Measurements from ENCODE around the gene GPR35. TPM values are rescaled to one million over a fixed set of nuclear protein-coding genes. Genes with fewer than 3 reads are reported as not detected.
A peak's percentile ranks its signal among the peaks of the same experiment; 100 is the strongest.

Gene GPR35
- total RNA-seq, 1 donor from 2014 or later = 1.6 TPM

DNA sequence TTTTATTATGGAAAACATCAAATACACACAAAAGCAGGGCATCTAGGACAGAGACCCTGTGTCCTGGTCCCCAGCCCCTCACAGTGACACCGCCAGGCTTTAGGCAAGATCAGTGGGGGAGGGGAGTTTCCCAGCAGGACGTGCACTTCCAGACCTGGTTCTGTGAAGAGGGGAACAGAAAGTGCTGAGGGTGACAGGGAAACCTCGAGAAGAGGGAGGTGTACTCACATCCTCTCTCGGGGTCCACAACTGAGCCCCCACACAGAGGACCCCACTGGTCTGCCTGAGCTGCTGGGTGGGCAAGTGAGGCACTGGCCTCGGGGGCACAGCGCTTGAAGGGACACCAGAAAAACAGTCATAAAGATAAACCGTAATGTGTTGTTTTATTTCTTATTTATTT is 4.4 kb upstream of the GPR35 start:
- Mint-ChIP-seq H3K27ac (no peak overlapping the region), H3K9me3 (peaks cover 4% of the 10 kb centered on the region), H3K27me3 (peaks cover 6% of the 10 kb centered on the region), H3K4me3 (no peak overlapping the region), H3K36me3 (ENCODE audit: low read depth) (peaks cover 2% of the 10 kb centered on the region), H3K4me1 (peaks cover 24% of the 10 kb centered on the region)
- no peak for ATAC-seq (ENCODE audit: low read depth)
- POLR2A ChIA-PET = interaction anchor here (1.0 to 1.4 kb wide), 3 partner anchors 34 to 60 kb away, joined by 3 to 5 read pairs (median 3); partner anchors contain the start of gene CAPN10
- intact Hi-C loops (cut with micrococcal nuclease) = no loop called here
- TF ChIP-seq, protein P1, sequence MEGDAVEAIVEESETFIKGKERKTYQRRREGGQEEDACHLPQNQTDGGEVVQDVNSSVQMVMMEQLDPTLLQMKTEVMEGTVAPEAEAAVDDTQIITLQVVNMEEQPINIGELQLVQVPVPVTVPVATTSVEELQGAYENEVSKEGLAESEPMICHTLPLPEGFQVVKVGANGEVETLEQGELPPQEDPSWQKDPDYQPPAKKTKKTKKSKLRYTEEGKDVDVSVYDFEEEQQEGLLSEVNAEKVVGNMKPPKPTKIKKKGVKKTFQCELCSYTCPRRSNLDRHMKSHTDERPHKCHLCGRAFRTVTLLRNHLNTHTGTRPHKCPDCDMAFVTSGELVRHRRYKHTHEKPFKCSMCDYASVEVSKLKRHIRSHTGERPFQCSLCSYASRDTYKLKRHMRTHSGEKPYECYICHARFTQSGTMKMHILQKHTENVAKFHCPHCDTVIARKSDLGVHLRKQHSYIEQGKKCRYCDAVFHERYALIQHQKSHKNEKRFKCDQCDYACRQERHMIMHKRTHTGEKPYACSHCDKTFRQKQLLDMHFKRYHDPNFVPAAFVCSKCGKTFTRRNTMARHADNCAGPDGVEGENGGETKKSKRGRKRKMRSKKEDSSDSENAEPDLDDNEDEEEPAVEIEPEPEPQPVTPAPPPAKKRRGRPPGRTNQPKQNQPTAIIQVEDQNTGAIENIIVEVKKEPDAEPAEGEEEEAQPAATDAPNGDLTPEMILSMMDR (IDR thresholded peaks at IDR 0.05) = no peak
- CTCF ChIA-PET = no interaction called here
- peak; percentile 9 for DNase-seq

DNA sequence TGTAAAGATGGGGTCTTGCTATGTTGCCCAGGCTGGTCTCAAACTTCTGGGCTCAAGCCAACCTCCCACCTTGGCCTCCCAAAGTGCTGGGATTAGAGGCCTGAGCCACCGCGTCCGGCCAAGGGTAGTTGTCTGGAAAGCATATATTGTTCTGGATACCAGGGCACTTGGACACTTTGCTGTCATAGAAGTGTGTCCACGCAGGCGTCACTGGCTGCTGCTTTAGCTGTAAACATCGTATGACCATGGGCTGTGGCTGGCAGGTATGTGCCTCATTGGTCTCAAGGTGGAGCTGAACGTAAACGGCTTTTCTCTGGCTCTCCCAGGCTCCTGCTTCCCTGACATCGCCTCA is 3.2 kb upstream of the GPR35 start:
- H3K9me3 Mint-ChIP-seq = peaks cover 4% of the 10 kb centered on the region
- H3K36me3 Mint-ChIP-seq (ENCODE audit: low read depth) = peaks cover 2% of the 10 kb centered on the region
- TF ChIP-seq, protein P1 (IDR thresholded peaks at IDR 0.05) = no peak
- no peak overlapping the region for H3K27ac Mint-ChIP-seq
- no peak for ATAC-seq (ENCODE audit: low read depth)
- peaks cover 6% of the 10 kb centered on the region for H3K27me3 Mint-ChIP-seq
- intact Hi-C loops (cut with micrococcal nuclease) = no loop called here
- ChIA-PET POLR2A (interaction anchor here (1.0 to 1.4 kb wide), 4 partner anchors 35 to 61 kb away, joined by 3 to 5 read pairs (median 3); partner anchors contain the start of gene CAPN10), CTCF (no interaction called here)
- H3K4me3 Mint-ChIP-seq = no peak overlapping the region
- H3K4me1 Mint-ChIP-seq = peaks cover 24% of the 10 kb centered on the region
- DNase-seq = peak; percentile 4

DNA sequence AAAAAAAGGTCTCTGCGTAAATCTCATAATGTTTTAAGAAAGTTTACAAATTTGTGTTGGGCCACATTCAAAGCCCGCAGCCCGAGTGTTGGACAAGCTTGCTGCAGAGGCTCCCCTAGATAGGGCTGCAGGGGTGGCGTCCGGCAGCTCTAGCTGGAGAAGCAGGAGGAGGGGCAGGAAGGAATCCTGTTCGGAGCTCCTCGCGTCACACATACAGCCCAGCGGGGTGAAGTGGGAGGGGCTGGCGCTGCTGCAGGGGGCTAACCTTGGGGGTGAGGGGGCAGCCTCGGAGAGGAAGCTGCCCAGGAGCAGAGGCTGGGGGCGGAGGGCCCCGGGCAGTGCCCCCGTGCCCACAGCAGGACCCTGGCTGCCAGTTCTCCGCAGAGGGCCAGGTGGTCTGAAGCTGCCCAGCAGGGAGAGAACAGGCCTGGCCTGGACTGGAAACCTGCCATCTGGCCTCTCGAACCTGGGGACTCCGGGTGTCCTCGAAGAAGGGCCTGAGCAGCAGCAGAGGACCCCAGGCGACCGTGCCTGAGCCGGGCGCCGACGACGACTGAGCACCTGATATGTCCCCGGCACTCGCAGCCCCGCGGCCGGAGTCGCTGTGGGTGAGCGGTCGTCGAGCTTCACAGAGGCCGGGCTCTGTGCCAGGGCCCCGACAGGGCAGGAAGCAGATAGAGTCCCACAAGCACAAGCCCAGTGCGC is 2.6 kb upstream of the GPR35 start:
- Mint-ChIP-seq H3K4me1 (peaks cover 24% of the 10 kb centered on the region), H3K27me3 (peaks cover 6% of the 10 kb centered on the region), H3K36me3 (ENCODE audit: low read depth) (peaks cover 2% of the 10 kb centered on the region), H3K4me3 (no peak overlapping the region), H3K27ac (no peak overlapping the region), H3K9me3 (peaks cover 2% of the 10 kb centered on the region)
- TF ChIP-seq, protein P1 (IDR thresholded peaks at IDR 0.05) = no peak
- DNase-seq (peak; percentile 12), ATAC-seq (ENCODE audit: low read depth) (no peak)
- POLR2A ChIA-PET = interaction anchor here (1.2 kb wide), 1 partner anchor 57 kb away, joined by 4 read pairs; no protein-coding TSS in a partner anchor
- intact Hi-C loops (cut with micrococcal nuclease) = no loop called here
- CTCF ChIA-PET = no interaction called here

DNA sequence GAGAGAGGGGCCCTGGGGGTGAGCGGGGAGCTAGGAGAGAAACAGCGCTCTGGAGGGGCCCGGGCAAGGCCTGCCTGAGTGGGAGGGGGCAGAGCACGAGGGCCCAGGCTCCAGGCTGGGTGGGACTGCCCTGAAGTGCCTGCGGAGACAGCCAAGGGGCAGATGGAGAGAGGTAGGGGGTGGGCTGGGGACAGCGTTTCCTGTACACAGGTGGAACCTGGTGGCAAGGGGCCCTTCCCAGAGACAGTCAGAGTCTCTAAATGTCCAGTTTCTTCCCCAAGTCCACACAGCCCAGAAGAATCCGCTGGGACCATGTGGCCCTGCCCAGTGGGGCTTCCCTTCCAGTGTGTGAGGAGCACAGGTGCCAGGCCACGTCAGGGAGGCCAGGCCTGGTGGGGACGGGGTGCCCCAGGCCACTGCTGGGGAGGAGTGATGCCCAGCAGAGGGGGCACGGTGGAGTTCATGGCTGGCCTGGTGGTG is 1.7 kb upstream of the GPR35 start:
- ATAC-seq (ENCODE audit: low read depth) = no peak
- Mint-ChIP-seq H3K27ac (no peak overlapping the region), H3K4me3 (no peak overlapping the region), H3K27me3 (peaks cover 6% of the 10 kb centered on the region), H3K9me3 (no peaks in the 10 kb centered on the region), H3K36me3 (ENCODE audit: low read depth) (peaks cover 2% of the 10 kb centered on the region), H3K4me1 (peaks cover 24% of the 10 kb centered on the region)
- CTCF ChIA-PET = no interaction called here
- intact Hi-C loops (cut with micrococcal nuclease) = no loop called here
- peak; percentile 1 for DNase-seq
- POLR2A ChIA-PET = interaction anchor here (1.2 kb wide), 1 partner anchor 58 kb away, joined by 4 read pairs; no protein-coding TSS in a partner anchor
- TF ChIP-seq, protein P1 (IDR thresholded peaks at IDR 0.05) = no peak

DNA sequence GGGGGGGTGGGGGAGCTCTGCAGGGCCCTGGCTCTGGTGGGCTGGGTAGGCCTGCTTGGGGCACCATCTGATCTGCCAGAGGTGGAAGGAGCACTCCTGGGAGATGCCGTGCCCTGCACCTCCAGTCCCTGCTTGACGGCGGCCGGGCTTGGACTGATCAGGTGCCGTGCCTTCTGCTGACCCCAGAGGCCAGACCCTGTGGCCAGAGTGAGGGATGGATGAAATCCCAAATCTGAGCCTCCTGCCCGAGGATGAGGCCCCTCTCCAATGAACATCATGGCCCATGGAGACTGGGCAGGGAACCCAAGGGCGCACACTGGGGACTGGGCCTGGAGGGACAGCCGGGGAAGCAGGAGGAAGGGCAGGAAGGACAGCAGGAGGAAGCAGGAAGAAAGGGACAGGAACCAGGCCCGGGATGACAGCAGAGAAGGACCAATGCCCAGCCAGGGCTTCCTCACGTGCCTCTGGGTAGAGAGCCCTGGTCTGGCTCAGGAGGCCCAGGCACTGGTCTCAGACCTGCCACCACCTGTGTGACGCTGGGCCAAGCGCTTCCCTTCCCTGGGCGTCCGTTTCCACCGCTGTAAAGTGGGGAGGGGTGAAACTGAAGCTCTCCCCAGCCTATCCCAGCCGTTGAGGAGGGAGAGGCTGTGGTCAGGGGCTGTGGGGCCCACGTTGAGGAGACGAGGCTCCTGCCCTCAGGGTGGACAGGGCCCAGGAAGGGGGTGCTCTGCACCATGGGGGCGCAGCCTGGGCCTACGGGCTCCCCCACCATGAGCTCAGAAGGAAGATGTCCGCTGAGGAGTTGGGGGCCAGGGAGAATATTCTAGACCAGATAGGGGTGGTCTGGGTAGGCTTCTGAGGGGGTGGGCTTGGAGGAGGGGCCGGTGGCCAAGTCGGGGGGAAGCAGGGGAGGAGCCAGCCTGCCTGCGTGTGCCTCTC is 1.0 kb upstream of the GPR35 start:
- ATAC-seq (ENCODE audit: low read depth) (no peak), DNase-seq (peak; percentile 12)
- H3K4me3 Mint-ChIP-seq = no peak overlapping the region
- H3K27me3 Mint-ChIP-seq = peaks cover 6% of the 10 kb centered on the region
- no peaks in the 10 kb centered on the region for H3K9me3 Mint-ChIP-seq
- POLR2A ChIA-PET = no interaction called here
- TF ChIP-seq, protein P1 (IDR thresholded peaks at IDR 0.05) = no peak
- intact Hi-C loops (cut with micrococcal nuclease) = no loop called here
- CTCF ChIA-PET = no interaction called here
- peaks cover 24% of the 10 kb centered on the region for H3K4me1 Mint-ChIP-seq
- no peak overlapping the region for H3K27ac Mint-ChIP-seq
- no peaks in the 10 kb centered on the region for H3K36me3 Mint-ChIP-seq (ENCODE audit: low read depth)
